H1 (cell line): Measurements from ENCODE around the gene SEC16A. TPM values are rescaled to one million over a fixed set of nuclear protein-coding genes. Genes with fewer than 3 reads are reported as not detected.

Experiments used
- CTCF ChIA-PET: fragments of 300-600 bp; sonication (Branson Sonifier 250); formaldehyde crosslinking; loops from one replicate; lab custom pipeline; 2021; ENCODE audit not compliant: partially characterized antibody; lab: Charles Lee
- POLR2A ChIA-PET: fragments of 300-600 bp; sonication (Branson Sonifier 250); formaldehyde crosslinking; loops from one replicate; lab custom pipeline; 2021; ENCODE audit warnings: inconsistent platforms; ENCODE audit not compliant: partially characterized antibody; lab: Charles Lee
- DNase-seq, 2 experiments: peaks; one replicate each; pipeline versions ENCODE4 v3.0.0 to v3.0.0-alpha.2; 2010 to 2022; ENCODE audit warnings: low spot score in 2 of 2, low read depth in 1 of 2, mixed read lengths in 1 of 2
- FAIRE-seq: peaks from 2 replicates; lab custom pipeline; 2011; peaks lifted over from hg19 to GRCh38; lab: Jason Lieb, UNC
- H2AFZ ChIP-seq: 2 replicates; pipeline ENCODE4 v1.8.1; 2012; ENCODE audit warnings: low read length, inconsistent platforms
- H2AK5ac ChIP-seq: 2 replicates; pipeline ENCODE4 v1.6.1; 2013; ENCODE audit warnings: low read depth, low read length
- H2BK120ac ChIP-seq: replicated peaks from 2 replicates; pipeline ENCODE3; 2013; ENCODE audit warnings: low read depth, low read length, inconsistent platforms
- H2BK12ac ChIP-seq: 2 replicates; pipeline ENCODE4 v1.6.1; 2013; ENCODE audit warnings: low read depth, low read length
- H2BK15ac ChIP-seq: 2 replicates; pipeline ENCODE4 v1.6.1; 2013; ENCODE audit warnings: low read length
- H2BK20ac ChIP-seq: 2 replicates; pipeline ENCODE4 v1.6.1; 2013; ENCODE audit warnings: low read length
- H2BK5ac ChIP-seq: 2 replicates; pipeline ENCODE4 v1.6.1; 2013; ENCODE audit warnings: low read depth, low read length
- H3K14ac ChIP-seq: 2 replicates; pipeline ENCODE4 v1.6.1; 2013; ENCODE audit warnings: inconsistent platforms; ENCODE audit not compliant: insufficient read length
- H3K18ac ChIP-seq: 2 replicates; pipeline ENCODE4 v1.6.1; 2013; ENCODE audit warnings: low read length; ENCODE audit errors: extremely low read depth
- H3K23ac ChIP-seq: 2 replicates; pipeline ENCODE4 v1.6.1; 2013; ENCODE audit warnings: inconsistent platforms; ENCODE audit not compliant: insufficient read length
- H3K23me2 ChIP-seq: 2 replicates; pipeline ENCODE4 v1.6.1; 2013; ENCODE audit warnings: low read depth, low read length
- H3K27ac ChIP-seq: 2 replicates; pipeline ENCODE4 v1.6.1; 2011; ENCODE audit warnings: low read depth, low read length, inconsistent platforms
- H3K27me3 ChIP-seq, 4 experiments: replicated peaks in 1 of 4; 1 replicate in 1 of 4; 2 replicates in 3 of 4; pipeline versions ENCODE4 v1.6.1 to v1.8.1; 2011 to 2013; ENCODE audit warnings: low read length in 3 of 4, mild to moderate bottlenecking in 3 of 4, inconsistent platforms in 2 of 4, mixed read lengths in 2 of 4, moderate library complexity in 1 of 4; ENCODE audit not compliant: control insufficient read depth in 3 of 4, insufficient read depth in 3 of 4; ENCODE audit errors: extremely low read depth in 1 of 4
- H3K36me3 ChIP-seq, 4 experiments: 2 replicates each; pipeline versions ENCODE4 v1.6.1 to v1.8.1; 2011 to 2013; ENCODE audit warnings: mild to moderate bottlenecking in 4 of 4, low read length in 3 of 4, moderate library complexity in 2 of 4, control low read depth in 1 of 4, inconsistent platforms in 1 of 4; ENCODE audit not compliant: insufficient read depth in 4 of 4, control insufficient read depth in 2 of 4
- H3K4ac ChIP-seq: replicated peaks from 2 replicates; pipeline ENCODE3; 2013; ENCODE audit warnings: low read length, low read depth, mixed read lengths, inconsistent platforms; ENCODE audit not compliant: insufficient read length
- H3K4me1 ChIP-seq, 4 experiments: replicated peaks in 1 of 4; 1 replicate in 1 of 4; 2 replicates in 3 of 4; pipeline versions ENCODE4 v1.6.1 to v1.8.1; 2011 to 2013; ENCODE audit warnings: low read length in 3 of 4, inconsistent platforms in 2 of 4, mixed read lengths in 1 of 4; ENCODE audit not compliant: insufficient read depth in 4 of 4, control insufficient read depth in 3 of 4
- H3K4me2 ChIP-seq, 2 experiments: 2 replicates each; pipeline versions ENCODE4 v1.6.1 to v1.8.1; 2011 to 2013; ENCODE audit warnings: low read depth in 2 of 2, low read length in 2 of 2, control low read depth in 1 of 2, inconsistent platforms in 1 of 2, mild to moderate bottlenecking in 1 of 2; ENCODE audit not compliant: insufficient read depth in 1 of 2
- H3K4me3 ChIP-seq, 4 experiments: fragments of 200-600, 300-600 bp in 1 of 4; sonication (generic), shearing (Covaris generic), sonication (Bioruptor Twin) in 1 of 4; 2 replicates each; pipeline versions ENCODE4 v1.5.1 to v1.8.1; 2011 to 2016; ENCODE audit warnings: low read length in 4 of 4, low read depth in 3 of 4, control low read depth in 2 of 4, inconsistent platforms in 2 of 4, mild to moderate bottlenecking in 2 of 4, mixed read lengths in 1 of 4, moderate library complexity in 1 of 4; ENCODE audit not compliant: insufficient read depth in 2 of 4; ENCODE audit errors: extremely low read depth in 1 of 4
- H3K56ac ChIP-seq: replicated peaks from 2 replicates; pipeline ENCODE3; 2013; ENCODE audit warnings: low read depth, mild to moderate bottlenecking, mixed read lengths, low read length, inconsistent platforms; ENCODE audit not compliant: insufficient read length
- H3K79me1 ChIP-seq: 2 replicates; pipeline ENCODE4 v1.6.1; 2013; ENCODE audit warnings: low read depth, low read length, control low read depth
- H3K79me2 ChIP-seq, 2 experiments: 2 replicates each; pipeline versions ENCODE4 v1.6.1 to v1.8.1; 2012 to 2013; ENCODE audit warnings: low read length in 2 of 2, mild to moderate bottlenecking in 2 of 2, inconsistent platforms in 1 of 2; ENCODE audit not compliant: insufficient read depth in 2 of 2, control insufficient read depth in 1 of 2
- H3K9ac ChIP-seq, 4 experiments: replicated peaks in 1 of 4; 1 replicate in 1 of 4; 2 replicates in 3 of 4; pipeline versions ENCODE4 v1.6.1 to v1.8.1; 2011 to 2013; ENCODE audit warnings: low read depth in 3 of 4, low read length in 3 of 4, control low read depth in 2 of 4, mild to moderate bottlenecking in 2 of 4, moderate library complexity in 2 of 4, inconsistent platforms in 1 of 4; ENCODE audit errors: extremely low read depth in 1 of 4
- H3K9me3 ChIP-seq, 2 experiments: 2 replicates each; pipeline versions ENCODE4 v1.6.1 to v1.8.1; 2012 to 2013; ENCODE audit warnings: mild to moderate bottlenecking in 2 of 2, moderate library complexity in 2 of 2, control low read depth in 1 of 2, inconsistent platforms in 1 of 2, low read depth in 1 of 2, low read length in 1 of 2, mixed read lengths in 1 of 2; ENCODE audit not compliant: insufficient read depth in 2 of 2
- H4K20me1 ChIP-seq, 2 experiments: replicated peaks in 1 of 2; 2 replicates each; pipeline versions ENCODE3 to v1.8.1; 2011 to 2013; ENCODE audit warnings: inconsistent platforms in 2 of 2, low read length in 2 of 2, mild to moderate bottlenecking in 1 of 2; ENCODE audit not compliant: insufficient read depth in 2 of 2, control insufficient read depth in 1 of 2
- H4K5ac ChIP-seq: 2 replicates; pipeline ENCODE4 v1.6.1; 2013; ENCODE audit warnings: low read length, low read depth, mixed read lengths, inconsistent platforms; ENCODE audit not compliant: insufficient read length
- H4K8ac ChIP-seq: 2 replicates; pipeline ENCODE4 v1.8.0; 2013; ENCODE audit warnings: mild to moderate bottlenecking, moderate library complexity, low read length, inconsistent platforms; ENCODE audit not compliant: insufficient read depth; ENCODE audit errors: extremely low read depth
- H4K91ac ChIP-seq: replicated peaks from 2 replicates; pipeline ENCODE3; 2013; ENCODE audit warnings: low read length, mixed read lengths, inconsistent platforms; ENCODE audit not compliant: insufficient read length
- BACH1 ChIP-seq: IDR thresholded peaks from 2 replicates; pipeline ENCODE4 v1.6.1; 2012; ENCODE audit warnings: low read length, improper control_type of control experiment
- EP300 ChIP-seq, 2 experiments: IDR thresholded peaks; 1 replicate in 1 of 2; 2 replicates in 1 of 2; pipeline ENCODE4 v1.6.1; 2011 to 2012; ENCODE audit warnings: low read depth in 2 of 2, low read length in 2 of 2, mild to moderate bottlenecking in 2 of 2, borderline replicate concordance in 1 of 2, inconsistent platforms in 1 of 2, moderate library complexity in 1 of 2
- FOSL1 ChIP-seq: IDR thresholded peaks from 2 replicates; pipeline ENCODE4 v1.6.1; 2011; ENCODE audit warnings: mild to moderate bottlenecking, low read depth, low read length, moderate library complexity; ENCODE audit not compliant: insufficient read depth
- KDM1A ChIP-seq: fragments of 200-600, 300-600 bp; sonication (generic); IDR thresholded peaks from 2 replicates; pipeline ENCODE4 v1.7.1; 2016; ENCODE audit warnings: mild to moderate bottlenecking, low read length, borderline replicate concordance
- SP4 ChIP-seq: IDR thresholded peaks from 2 replicates; pipeline ENCODE4 v1.6.1; 2012; ENCODE audit warnings: low read length, inconsistent platforms
- WGBS, 2 experiments: shearing (Covaris generic) in 1 of 2; methylation state at CpG; one replicate each; pipeline versions ENCODE4 v1.1.6 to v1.1.7; 2013 to 2015; ENCODE audit warnings: low lambda C conversion rate in 2 of 2, mixed read lengths in 2 of 2, inconsistent platforms in 1 of 2, low coverage in 1 of 2, missing lambda C conversion rate in 1 of 2; ENCODE audit not compliant: insufficient replicate concordance in 2 of 2, insufficient coverage in 1 of 2, insufficient read length in 1 of 2; ENCODE audit errors: extremely low coverage in 1 of 2, missing lambda C conversion rate in 1 of 2; 5-methylcytosine and 5-hydroxymethylcytosine counted together
- polyA plus RNA-seq, 7 experiments: library from polyadenylated mRNA; depleted of rRNA in 3 of 7; stranded (reverse) in 5 of 7; unstranded in 2 of 7; fragments of >200 nt in 5 of 7; fragments of 200-250 nt in 2 of 7; gene quantifications; 1 replicate in 5 of 7; 2 replicates in 1 of 7; 4 replicates in 1 of 7; pipeline versions ENCODE4 v1.2.1 to v1.2.3, GENCODE V29; 2011 to 2013; ENCODE audit warnings: missing spikeins in 2 of 7, mixed read lengths in 2 of 7
- total RNA-seq: library from RNA; stranded (reverse); fragmentation: NEBNext Ultra II Directional; extraction: Animal tissue kit (Norgen Biotek cat#: 25700); gene quantifications from 2 replicates; pipeline ENCODE4 v1.2.1, GENCODE V29; 2021
- TF ChIP-seq, protein P1 (sequence below), 3 experiments: IDR thresholded peaks; 1 replicate in 2 of 3; 2 replicates in 1 of 3; pipeline versions ENCODE4 v1.5.1 to v1.6.1; 2011; ENCODE audit warnings: low read length in 3 of 3, mild to moderate bottlenecking in 3 of 3, inconsistent platforms in 2 of 3, low read depth in 1 of 3, moderate library complexity in 1 of 3; ENCODE audit not compliant: insufficient read depth in 1 of 3; ENCODE audit errors: control extremely low read depth in 1 of 3
- TF ChIP-seq, protein P2 (sequence below): IDR thresholded peaks from 2 replicates; pipeline ENCODE4 v1.6.1; 2011; ENCODE audit warnings: low read length, improper control_type of control experiment

The SEC16A gene
- total and polyA plus RNA-seq, 2 of the 8 experiments (the other 6 are each of a cell fraction or from before 2014, with no cell fraction given) = 21.6 to 49.0 TPM

DNA sequence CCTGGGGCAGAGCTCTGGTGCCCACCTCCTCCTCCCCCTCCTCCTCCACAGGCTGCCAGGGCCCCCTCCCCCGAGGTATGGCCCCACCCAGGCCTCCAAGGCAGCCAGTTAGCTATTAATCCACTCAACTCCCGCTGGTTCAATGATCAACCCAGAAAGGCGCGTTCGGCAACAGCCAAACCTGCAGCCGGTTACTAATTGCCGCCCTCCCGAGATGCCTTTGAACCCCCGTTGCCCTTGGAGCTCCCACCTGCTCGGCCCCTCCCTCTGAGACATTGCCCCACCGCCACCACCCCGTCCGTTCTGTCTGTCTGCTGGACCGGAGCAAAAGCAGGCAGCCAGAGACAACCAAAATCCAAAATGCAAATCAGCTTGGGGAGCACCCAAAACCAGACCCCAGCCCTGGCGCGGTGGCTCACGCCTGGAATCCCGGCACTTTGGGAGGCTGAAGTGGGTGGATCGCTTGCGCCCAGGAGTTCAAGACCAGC is 37.3 kb upstream of the SEC16A start:
- Histone ChIP-seq H2AK5ac (no peak overlapping the region), H3K4ac (no peak overlapping the region), H3K27ac (no peak overlapping the region), H2AFZ (no peak overlapping the region), H4K91ac (no peak overlapping the region), H3K56ac (no peak overlapping the region), H2BK12ac (no peak overlapping the region), H3K14ac (no peak overlapping the region), H2BK5ac (no peak overlapping the region), H3K27me3 (no peaks in the 10 kb centered on the region), H3K79me1 (peaks cover 12% of the 10 kb centered on the region), H2BK20ac (no peak overlapping the region), H4K8ac (no peak overlapping the region), H3K23ac (no peak overlapping the region), H4K20me1 (peaks cover 0 to 22% of the 10 kb centered on the region in 2 experiments), H3K4me3 (no peak overlapping the region), H3K4me2 (no peak overlapping the region), H3K18ac (no peak overlapping the region), H3K23me2 (no peaks in the 10 kb centered on the region), H3K9me3 (no peaks in the 10 kb centered on the region), H2BK15ac (no peak overlapping the region), H3K4me1 (no peaks in the 10 kb centered on the region), H2BK120ac (no peak overlapping the region), H3K36me3 (peaks cover 3 to 55% (median 9%) of the 10 kb centered on the region in 4 experiments; a peak in 6 of 8 replicates), H3K9ac (no peak overlapping the region), H3K79me2 (peaks cover 0 to 9% of the 10 kb centered on the region in 2 experiments; a peak in 2 of 4 replicates), H4K5ac (no peak overlapping the region)
- TF ChIP-seq, protein P1, sequence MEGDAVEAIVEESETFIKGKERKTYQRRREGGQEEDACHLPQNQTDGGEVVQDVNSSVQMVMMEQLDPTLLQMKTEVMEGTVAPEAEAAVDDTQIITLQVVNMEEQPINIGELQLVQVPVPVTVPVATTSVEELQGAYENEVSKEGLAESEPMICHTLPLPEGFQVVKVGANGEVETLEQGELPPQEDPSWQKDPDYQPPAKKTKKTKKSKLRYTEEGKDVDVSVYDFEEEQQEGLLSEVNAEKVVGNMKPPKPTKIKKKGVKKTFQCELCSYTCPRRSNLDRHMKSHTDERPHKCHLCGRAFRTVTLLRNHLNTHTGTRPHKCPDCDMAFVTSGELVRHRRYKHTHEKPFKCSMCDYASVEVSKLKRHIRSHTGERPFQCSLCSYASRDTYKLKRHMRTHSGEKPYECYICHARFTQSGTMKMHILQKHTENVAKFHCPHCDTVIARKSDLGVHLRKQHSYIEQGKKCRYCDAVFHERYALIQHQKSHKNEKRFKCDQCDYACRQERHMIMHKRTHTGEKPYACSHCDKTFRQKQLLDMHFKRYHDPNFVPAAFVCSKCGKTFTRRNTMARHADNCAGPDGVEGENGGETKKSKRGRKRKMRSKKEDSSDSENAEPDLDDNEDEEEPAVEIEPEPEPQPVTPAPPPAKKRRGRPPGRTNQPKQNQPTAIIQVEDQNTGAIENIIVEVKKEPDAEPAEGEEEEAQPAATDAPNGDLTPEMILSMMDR (IDR thresholded peaks at IDR 0.05; ENCODE audit: control extremely low read depth in 1 of 3, insufficient read depth in 1 of 3, low read depth in 1 of 3, low read length in 3 of 3) = no peak
- no peak for TF ChIP-seq KDM1A
- no peak for TF ChIP-seq EP300 (IDR thresholded peaks at IDR 0.05; ENCODE audit: borderline replicate concordance in 1 of 2, low read depth in 2 of 2, low read length in 2 of 2)
- TF ChIP-seq FOSL1 = no peak
- TF ChIP-seq SP4 = no peak
- TF ChIP-seq, protein P2, sequence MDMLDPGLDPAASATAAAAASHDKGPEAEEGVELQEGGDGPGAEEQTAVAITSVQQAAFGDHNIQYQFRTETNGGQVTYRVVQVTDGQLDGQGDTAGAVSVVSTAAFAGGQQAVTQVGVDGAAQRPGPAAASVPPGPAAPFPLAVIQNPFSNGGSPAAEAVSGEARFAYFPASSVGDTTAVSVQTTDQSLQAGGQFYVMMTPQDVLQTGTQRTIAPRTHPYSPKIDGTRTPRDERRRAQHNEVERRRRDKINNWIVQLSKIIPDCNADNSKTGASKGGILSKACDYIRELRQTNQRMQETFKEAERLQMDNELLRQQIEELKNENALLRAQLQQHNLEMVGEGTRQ = no peak
- no peak for TF ChIP-seq BACH1
- CTCF ChIA-PET = interaction anchor here (0.8 to 3.1 kb wide), 9 partner anchors 10 to 136 kb away, joined by 3 to 25 read pairs (median 6); no protein-coding TSS in a partner anchor
- DNase-seq (no peak), FAIRE-seq (no peak)
- POLR2A ChIA-PET = interaction anchor here (0.9 to 1.2 kb wide), 4 partner anchors 13 to 29 kb away, joined by 3 to 4 read pairs (median 3); no protein-coding TSS in a partner anchor
- 96% methylated on average over 13 of the region's 20 CpGs; no CpG with 5 or more reads in 1 of the 2 experiments for WGBS, 2 experiments
